GM21390 (cell line): ENCODE measurements around the gene PLA2G12A.

Source experiments
- ATAC-seq: cut with Tn5 transposase; IDR thresholded peaks from one replicate; pipeline ENCODE4 v1.9.1; 2021; ENCODE audit not compliant: unreplicated experiment

Gene PLA2G12A

GRCh38 chr4:109729117-109729717, 653 bp downstream of the PLA2G12A start:
- no peak for ATAC-seq

GRCh38 chr4:109728385-109728784, 1.5 kb downstream of the PLA2G12A start:
- ATAC-seq, result no peak

GRCh38 chr4:109723110-109723509, 6.8 kb downstream of the PLA2G12A start:
- ATAC-seq, result no peak

GRCh38 chr4:109722357-109722756, 7.5 kb downstream of the PLA2G12A start:
- ATAC-seq, result no peak

- ATAC-seq, result no peak
Measured at GRCh38 chr4:109721033-109721432, 8.8 kb downstream of the PLA2G12A start.

GRCh38 chr4:109719604-109720003, 10.3 kb downstream of the PLA2G12A start:
- no peak for ATAC-seq

GRCh38 chr4:109718759-109719158, 11.1 kb downstream of the PLA2G12A start:
- ATAC-seq, result no peak

- no peak for ATAC-seq
Measured at GRCh38 chr4:109713500-109713899, 16.4 kb downstream of the PLA2G12A start.

GRCh38 chr4:109708990-109709389, 20.9 kb downstream of the PLA2G12A start:
- ATAC-seq, result peak; percentile 97

GRCh38 chr4:109708435-109708834, 21.4 kb downstream of the PLA2G12A start:
- ATAC-seq, result no peak

- no peak for ATAC-seq
Measured at GRCh38 chr4:109703664-109704361, 26.1 kb downstream of the PLA2G12A start.

GRCh38 chr4:109702950-109703663, 26.8 kb downstream of the PLA2G12A start, which contains the start of gene CASP6:
CASP6 (minus strand) TSS chr4:109703445; CDS start chr4:109703395, 50 bp downstream.
- peak; percentile 72 for ATAC-seq

GRCh38 chr4:109701566-109702410, 28.1 kb downstream of the PLA2G12A start:
- ATAC-seq, result no peak

- no peak for ATAC-seq
Measured at GRCh38 chr4:109699553-109700225, 30.2 kb downstream of the PLA2G12A start.

GRCh38 chr4:109698656-109699055, 31.2 kb downstream of the PLA2G12A start:
- no peak for ATAC-seq

- no peak for ATAC-seq
Measured at GRCh38 chr4:109691411-109691920, 38.4 kb downstream of the PLA2G12A start.

- ATAC-seq, result peak; percentile 83
Measured at GRCh38 chr4:109690690-109691410, 39.0 kb downstream of the PLA2G12A start.

- ATAC-seq, result no peak
Measured at GRCh38 chr4:109684727-109685126, 45.1 kb downstream of the PLA2G12A start.

GRCh38 chr4:109683621-109684253, 46.1 kb downstream of the PLA2G12A start:
- no peak for ATAC-seq
